Loucy (cell line): ENCODE results near the gene ENKUR.

Experiments used
- CTCF ChIP-seq: fragments of 200-600 bp; sonication (generic); conservative IDR thresholded peaks from 2 replicates; pipeline ENCODE4 v1.5.1; 2014; ENCODE audit warnings: mild to moderate bottlenecking, antibody characterized with exemption, low read length
- EZH2phosphoT487 ChIP-seq: fragments of 200-600 bp; IDR thresholded peaks from 2 replicates; pipeline ENCODE4 v1.6.1; 2018; ENCODE audit warnings: antibody characterized with exemption, mild to moderate bottlenecking, moderate library complexity, borderline replicate concordance

GRCh38 chr10:24935504-24936292 is 80.3 kb downstream of the ENKUR start:
- TF ChIP-seq CTCF (peak; percentile 16; the same call in 1 of the 2 replicates), EZH2phosphoT487 (no peak)
